Stimulated activated CD4-positive, alpha-beta T cell treated with anti-CD3 and anti-CD28 coated beads, Interleukin-4, amount 100 ng/mL, for 48 hours (primary cell): ENCODE results near the gene GADD45G.

Experiments used
- DNase-seq, 2 donors: peaks; one replicate each; pipeline ENCODE4 v3.0.0-alpha.2; 2020; ENCODE audit warnings: low read depth in 2 of 2

The GADD45G gene

DNA sequence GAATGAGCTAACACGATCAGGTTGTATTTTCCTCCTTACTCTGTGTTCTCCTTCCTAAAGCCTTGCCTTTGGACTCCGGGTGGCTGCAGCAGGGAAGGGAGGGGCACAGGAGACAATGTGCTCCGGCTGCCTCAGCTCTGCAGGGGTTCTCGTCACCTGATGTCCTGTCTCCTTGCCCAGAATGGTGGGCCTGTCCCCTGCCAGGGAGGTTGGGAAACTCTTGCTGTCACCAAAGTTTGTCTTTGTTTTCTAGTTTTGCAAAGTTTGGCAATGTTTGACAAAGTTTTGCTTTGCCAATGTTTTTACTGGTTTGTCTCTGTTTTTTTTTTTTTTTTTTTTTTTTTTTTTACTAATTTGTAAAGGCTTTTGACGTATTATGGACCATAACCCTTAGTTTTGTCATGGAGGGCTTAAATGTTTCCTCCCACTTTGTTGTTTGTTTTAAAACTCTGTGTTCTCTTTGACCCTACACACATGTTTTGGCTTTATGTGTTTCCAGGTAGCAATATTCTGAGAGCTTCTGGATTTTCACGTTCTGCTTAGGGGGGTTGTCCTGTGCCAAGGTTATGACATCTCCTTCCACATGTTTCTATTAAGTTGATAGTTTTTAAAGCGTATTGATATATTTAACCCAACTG lies 49.3 kb downstream of the GADD45G start:
- no peak for DNase-seq

- DNase-seq, result no peak
Observed at GRCh38 chr9:89655056-89655989, 50.5 kb downstream of the GADD45G start.
